Upper lobe of right lung (tissue), 1 donor: ENCODE measurements around the gene GAST. TPM values are rescaled to one million over a fixed set of nuclear protein-coding genes. Genes with fewer than 3 reads are reported as not detected.
A peak's percentile ranks its signal among the peaks of the same experiment; 100 is the strongest.

Experiments used
- ATAC-seq: fragments of 200-7000 bp; cut with Tn5 transposase; one replicate; pipeline ENCODE4 v1.9.1; 2020; ENCODE audit warnings: mild to moderate bottlenecking, moderate library complexity
- DNase-seq: peaks from one replicate; pipeline ENCODE4 v3.0.0-alpha.2; 2020
- H3K27ac ChIP-seq: fragments of 200-600 bp; one replicate; pipeline ENCODE4 v1.8.0; 2022
- H3K27me3 ChIP-seq: fragments of 200-600 bp; one replicate; pipeline ENCODE4 v1.8.0; 2022; ENCODE audit warnings: mild to moderate bottlenecking
- H3K36me3 ChIP-seq: fragments of 200-600 bp; one replicate; pipeline ENCODE4 v1.8.0; 2022
- H3K4me1 ChIP-seq: fragments of 200-600 bp; one replicate; pipeline ENCODE4 v1.8.0; 2022
- H3K4me3 ChIP-seq: fragments of 200-600 bp; one replicate; pipeline ENCODE4 v1.8.0; 2022; ENCODE audit warnings: mild to moderate bottlenecking
- H3K9me3 ChIP-seq: fragments of 200-600 bp; one replicate; pipeline ENCODE4 v1.8.0; 2022
- intact Hi-C: fragments of 100-400 bp; cut with DNase I; formaldehyde crosslinking; loops from one replicate; pipeline ENCODE4 v1.11.0; 2022
- total RNA-seq: library from RNA; stranded (reverse); fragmentation: NEBNext Ultra II Directional; extraction: Animal tissue kit (Norgen Biotek cat#: 25700); gene quantifications from one replicate; pipeline ENCODE4 v1.2.1, GENCODE V29; 2021
- TF ChIP-seq, protein P1 (sequence below): fragments of 200-600 bp; IDR thresholded peaks from one replicate; pipeline ENCODE4 v1.8.0; 2022; ENCODE audit warnings: antibody characterized with exemption
- donor health status: DM: no; HTN: yes; CAD: no; lungs with severe emphysema.

GAST gene
- total RNA-seq, 1 donor from 2014 or later = not detected

DNA sequence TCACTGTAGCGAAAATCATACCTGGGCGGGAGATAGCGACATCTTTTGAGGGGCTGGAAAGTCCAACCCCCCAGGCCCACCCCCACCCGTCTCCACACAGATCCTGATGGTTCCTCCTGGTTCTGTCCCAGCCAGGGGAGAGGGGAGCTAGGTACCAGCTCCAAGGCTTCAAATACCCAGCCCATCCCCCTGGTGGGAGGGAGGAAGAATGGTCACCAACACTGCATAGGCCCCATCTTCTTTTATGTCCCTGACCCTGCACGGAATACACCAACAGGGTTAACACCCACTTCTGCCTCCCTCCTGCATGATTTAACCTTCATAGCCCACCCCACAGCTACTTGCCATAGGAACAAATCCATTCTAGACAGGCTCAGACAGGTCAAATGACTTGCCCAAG is 13.0 kb downstream of the GAST start:
- no peak overlapping the region for H3K4me3 ChIP-seq
- H3K36me3 ChIP-seq = no peaks in the 10 kb centered on the region
- H3K9me3 ChIP-seq = no peaks in the 10 kb centered on the region
- DNase-seq = no peak
- H3K27ac ChIP-seq = no peak overlapping the region
- no peak for ATAC-seq
- H3K27me3 ChIP-seq = no peaks in the 10 kb centered on the region
- intact Hi-C loops = no loop called here
- no peaks in the 10 kb centered on the region for H3K4me1 ChIP-seq
- TF ChIP-seq, protein P1, sequence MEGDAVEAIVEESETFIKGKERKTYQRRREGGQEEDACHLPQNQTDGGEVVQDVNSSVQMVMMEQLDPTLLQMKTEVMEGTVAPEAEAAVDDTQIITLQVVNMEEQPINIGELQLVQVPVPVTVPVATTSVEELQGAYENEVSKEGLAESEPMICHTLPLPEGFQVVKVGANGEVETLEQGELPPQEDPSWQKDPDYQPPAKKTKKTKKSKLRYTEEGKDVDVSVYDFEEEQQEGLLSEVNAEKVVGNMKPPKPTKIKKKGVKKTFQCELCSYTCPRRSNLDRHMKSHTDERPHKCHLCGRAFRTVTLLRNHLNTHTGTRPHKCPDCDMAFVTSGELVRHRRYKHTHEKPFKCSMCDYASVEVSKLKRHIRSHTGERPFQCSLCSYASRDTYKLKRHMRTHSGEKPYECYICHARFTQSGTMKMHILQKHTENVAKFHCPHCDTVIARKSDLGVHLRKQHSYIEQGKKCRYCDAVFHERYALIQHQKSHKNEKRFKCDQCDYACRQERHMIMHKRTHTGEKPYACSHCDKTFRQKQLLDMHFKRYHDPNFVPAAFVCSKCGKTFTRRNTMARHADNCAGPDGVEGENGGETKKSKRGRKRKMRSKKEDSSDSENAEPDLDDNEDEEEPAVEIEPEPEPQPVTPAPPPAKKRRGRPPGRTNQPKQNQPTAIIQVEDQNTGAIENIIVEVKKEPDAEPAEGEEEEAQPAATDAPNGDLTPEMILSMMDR = no peak

DNA sequence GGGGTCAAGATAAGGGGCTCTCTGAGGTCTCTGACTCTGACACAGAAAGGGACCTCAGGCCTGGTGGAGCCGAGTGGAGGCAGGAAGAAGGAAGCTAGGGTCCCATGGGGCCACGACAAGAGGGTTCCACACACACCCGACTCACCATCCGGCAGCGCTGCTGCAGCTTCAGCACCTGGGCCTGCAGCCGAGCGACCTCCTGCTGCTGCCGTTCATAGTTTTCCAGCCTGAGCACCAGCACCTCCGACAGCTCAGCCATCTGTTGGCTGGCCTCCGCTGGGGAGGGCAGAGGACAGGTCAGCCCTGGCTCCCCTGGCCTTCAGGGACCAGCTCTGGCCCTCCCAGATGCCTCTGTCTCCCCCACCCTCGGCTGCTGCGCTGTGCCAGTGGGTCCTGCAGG is 15.9 kb downstream of the GAST start:
- no peaks in the 10 kb centered on the region for H3K4me1 ChIP-seq
- H3K9me3 ChIP-seq = no peaks in the 10 kb centered on the region
- TF ChIP-seq, protein P1 = no peak
- no peak overlapping the region for H3K27ac ChIP-seq
- intact Hi-C loops = no loop called here
- ATAC-seq (no peak), DNase-seq (no peak)
- H3K36me3 ChIP-seq = no peaks in the 10 kb centered on the region
- peaks cover 8% of the 10 kb centered on the region for H3K27me3 ChIP-seq
- no peak overlapping the region for H3K4me3 ChIP-seq

DNA sequence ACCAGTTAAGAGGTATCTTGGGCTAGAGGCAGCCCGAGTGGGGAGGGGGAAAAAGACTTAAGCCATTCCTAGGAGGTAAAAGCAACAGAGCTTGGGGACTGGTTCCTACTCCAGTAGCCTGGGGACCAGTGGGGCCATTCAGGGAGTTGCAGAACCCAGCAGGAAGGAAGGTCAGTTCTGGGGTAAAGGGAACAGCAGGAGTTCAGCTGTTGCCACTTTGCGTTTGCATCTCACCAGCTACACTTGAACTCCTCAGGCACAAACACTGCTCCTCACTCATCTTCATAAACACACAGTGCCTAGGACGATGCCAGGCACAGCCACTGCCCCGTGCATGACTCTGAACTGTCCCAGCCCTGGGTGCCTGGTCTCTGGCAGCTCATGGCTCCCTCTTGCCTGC is 18.3 kb downstream of the GAST start:
- H3K27me3 ChIP-seq = peaks cover 31% of the 10 kb centered on the region
- H3K36me3 ChIP-seq = no peaks in the 10 kb centered on the region
- intact Hi-C loops = no loop called here
- H3K9me3 ChIP-seq = no peaks in the 10 kb centered on the region
- no peak overlapping the region for H3K4me3 ChIP-seq
- TF ChIP-seq, protein P1 = no peak
- peaks cover 16% of the 10 kb centered on the region for H3K4me1 ChIP-seq
- no peak overlapping the region for H3K27ac ChIP-seq
- DNase-seq = no peak
- ATAC-seq = no peak

DNA sequence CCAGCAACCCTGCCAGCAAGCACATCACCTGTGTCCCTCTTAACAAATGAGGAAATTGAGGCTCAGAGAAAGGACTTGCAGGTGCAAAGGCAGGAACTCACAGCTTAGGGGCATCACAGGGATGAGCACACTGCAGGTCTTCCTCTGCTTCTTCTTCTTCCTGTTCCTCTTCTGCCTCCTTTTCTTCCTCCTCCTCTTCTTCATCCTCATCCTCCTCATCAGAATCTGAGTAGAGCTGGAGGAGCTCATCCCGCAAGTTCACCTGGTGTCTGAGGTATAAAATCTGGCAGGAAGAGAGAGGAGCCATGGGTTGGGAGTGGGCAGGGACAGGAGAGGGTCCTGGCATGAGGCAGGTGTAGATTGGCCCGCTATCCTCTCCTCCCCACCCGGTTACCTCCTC is 19.7 kb downstream of the GAST start:
- ATAC-seq (no peak), DNase-seq (no peak)
- H3K27ac ChIP-seq = no peak overlapping the region
- no peaks in the 10 kb centered on the region for H3K9me3 ChIP-seq
- TF ChIP-seq, protein P1 = no peak
- H3K36me3 ChIP-seq = no peaks in the 10 kb centered on the region
- H3K4me1 ChIP-seq = peaks cover 16% of the 10 kb centered on the region
- intact Hi-C loops = no loop called here
- no peak overlapping the region for H3K4me3 ChIP-seq
- H3K27me3 ChIP-seq = peaks cover 43% of the 10 kb centered on the region

DNA sequence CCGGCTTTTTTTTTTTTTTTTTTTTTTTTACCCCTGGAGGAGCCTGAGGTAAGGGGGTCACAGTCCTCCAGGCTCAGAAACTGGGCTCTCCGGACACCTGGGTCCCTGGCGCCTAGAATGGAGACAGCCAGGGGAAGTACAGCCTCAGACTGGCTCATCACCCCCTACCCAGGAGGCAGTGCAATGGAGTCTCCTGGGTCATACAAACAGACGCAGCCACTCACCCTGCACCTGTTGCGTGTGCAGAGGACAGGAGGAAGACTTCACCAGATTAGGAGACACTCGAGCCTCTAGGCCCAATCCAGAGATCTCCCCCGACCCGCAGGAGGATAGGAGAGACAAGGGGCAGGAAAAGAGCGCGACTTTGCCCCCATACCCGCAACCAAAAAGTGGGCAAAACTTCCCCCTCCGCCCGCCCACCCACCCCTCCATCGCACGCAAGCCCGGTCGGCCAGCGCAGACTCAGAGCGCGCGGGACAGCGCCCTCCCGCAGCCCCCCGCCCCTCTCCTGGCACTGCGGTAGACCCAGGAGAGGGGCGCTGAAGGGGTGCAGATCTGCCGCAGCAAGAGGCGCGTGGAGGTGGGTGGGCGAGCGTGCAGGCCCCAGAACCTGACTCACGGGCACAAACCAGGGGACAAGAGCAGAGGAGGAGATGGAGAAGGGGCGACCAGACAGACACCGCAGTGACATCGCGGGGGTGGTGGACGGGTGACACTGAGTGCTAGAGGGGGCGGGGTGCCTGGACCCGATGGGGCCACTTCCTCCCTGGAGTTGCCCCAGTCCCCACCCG is 21.4 kb downstream of the GAST start:
- TF ChIP-seq, protein P1 = no peak
- H3K4me3 ChIP-seq = peak overlapping the region; percentile 45
- DNase-seq (no peak), ATAC-seq (no peak)
- H3K9me3 ChIP-seq = no peaks in the 10 kb centered on the region
- intact Hi-C loops = no loop called here
- H3K36me3 ChIP-seq = no peaks in the 10 kb centered on the region
- no peak overlapping the region for H3K27ac ChIP-seq
- H3K4me1 ChIP-seq = peaks cover 19% of the 10 kb centered on the region
- H3K27me3 ChIP-seq = peaks cover 43% of the 10 kb centered on the region
